Measurements from ENCODE around the gene TPST2. TPM values are rescaled to one million over a fixed set of nuclear protein-coding genes. Genes with fewer than 3 reads are reported as not detected.

TPST2 gene
- polyA plus RNA-seq, 2 of the 4 experiments (the other 2 are of a cell fraction), result 10.3 to 10.5 TPM

DNA sequence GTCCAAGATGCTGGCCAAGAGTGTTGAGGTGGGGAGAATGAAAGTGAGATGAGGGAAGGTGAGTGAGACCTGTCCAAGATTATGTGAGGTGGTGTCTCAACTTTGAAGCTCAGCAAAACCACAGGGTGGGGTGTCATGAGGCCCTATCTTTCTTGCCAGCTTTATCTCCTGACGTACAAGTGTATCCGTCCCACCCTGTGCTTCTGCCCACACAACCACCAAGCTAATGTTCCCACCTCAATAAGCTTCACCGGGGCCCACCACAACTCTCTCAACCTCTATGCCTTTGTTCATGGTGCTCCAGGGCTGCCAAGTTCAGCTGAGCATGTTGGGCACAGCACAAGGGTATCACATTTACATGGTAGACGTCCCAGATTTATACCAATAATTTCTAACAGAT is 7.1 kb upstream of the TPST2 start (continued):
- no peak for TF ChIP-seq GATA3 (IDR thresholded peaks at IDR 0.05; ENCODE audit: borderline replicate concordance)
- no peak for TF ChIP-seq JUNB (IDR thresholded peaks at IDR 0.05)
- TF ChIP-seq EHF (CRISPR knock-in tag; IDR thresholded peaks at IDR 0.05), result no peak

- no peak for TF ChIP-seq JUN (IDR thresholded peaks at IDR 0.05)
- TF ChIP-seq HDAC2 (IDR thresholded peaks at IDR 0.05), result no peak
- TF ChIP-seq EHF (CRISPR knock-in tag; IDR thresholded peaks at IDR 0.05), result no peak
- no peak for TF ChIP-seq ZNF302 (CRISPR knock-in tag; IDR thresholded peaks at IDR 0.05)
- Histone ChIP-seq H3K4me2 (no peak overlapping the region), H3K27ac (no peak overlapping the region), H3K4me3 (no peak overlapping the region), H3K4me1 (0 out of 3 replicates have a peak, but pooled peaks cover 4% of the 10 kb centered on the region), H3K9me3 (no peaks in the 10 kb centered on the region)
- FAIRE-seq (no peak), DNase-seq (ENCODE audit: low read depth in 1 of 2, low spot score in 1 of 2) (no peak), ATAC-seq (no peak)
- POLR2A ChIA-PET, result no interaction called here
- whole genome bisulfite sequencing (ENCODE audit: missing lambda C conversion rate), result 54% methylated on average over 1 of the region's 1 CpG
- CTCF ChIA-PET, result interaction anchor here (1.3 to 1.4 kb wide), 2 partner anchors 11 to 53 kb away, joined by 4 read pairs; no protein-coding TSS in a partner anchor
Observed at GRCh38 chr22:26593763-26594162, 3.8 kb upstream of the TPST2 start.

DNA sequence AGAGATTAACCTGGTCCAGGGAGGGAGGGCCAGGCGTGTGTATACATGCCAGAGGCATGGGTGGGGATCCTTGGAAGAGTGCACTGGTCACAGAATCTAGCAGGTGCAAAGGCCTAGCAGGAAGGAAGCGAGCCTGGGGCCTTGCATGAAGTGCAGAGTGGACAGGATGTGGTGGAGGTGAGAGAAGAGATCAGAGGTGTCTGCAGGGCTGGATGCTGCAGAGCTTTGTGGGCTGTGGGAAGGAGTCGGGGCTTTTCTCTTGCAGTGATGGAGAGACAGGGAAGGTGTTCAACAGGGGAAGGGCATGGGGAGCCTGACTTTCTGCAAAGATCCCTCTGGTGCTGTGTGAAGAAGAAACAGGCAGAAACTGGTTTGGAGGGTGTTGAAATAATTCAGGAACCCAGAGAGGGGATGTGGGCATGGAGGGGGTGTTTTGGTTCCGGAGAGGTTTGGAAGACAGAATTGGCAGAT is 2.5 kb upstream of the TPST2 start:
- no peak for ATAC-seq
- Histone ChIP-seq H3K4me2 (no peak overlapping the region), H3K9me3 (no peaks in the 10 kb centered on the region), H3K4me3 (no peak overlapping the region), H3K4me1 (0 out of 3 replicates have a peak, but pooled peaks cover 4% of the 10 kb centered on the region), H3K27ac (no peak overlapping the region)
- ChIA-PET CTCF (no interaction called here), POLR2A (no interaction called here)
- no peak for TF ChIP-seq MAFK (IDR thresholded peaks at IDR 0.05; ENCODE audit: partially characterized antibody)
- no peak for TF ChIP-seq CTCF (IDR thresholded peaks at IDR 0.05)
- TF ChIP-seq MAZ (IDR thresholded peaks at IDR 0.05; ENCODE audit: borderline replicate concordance, low read depth, low read length), result no peak
- TF ChIP-seq, protein P1, sequence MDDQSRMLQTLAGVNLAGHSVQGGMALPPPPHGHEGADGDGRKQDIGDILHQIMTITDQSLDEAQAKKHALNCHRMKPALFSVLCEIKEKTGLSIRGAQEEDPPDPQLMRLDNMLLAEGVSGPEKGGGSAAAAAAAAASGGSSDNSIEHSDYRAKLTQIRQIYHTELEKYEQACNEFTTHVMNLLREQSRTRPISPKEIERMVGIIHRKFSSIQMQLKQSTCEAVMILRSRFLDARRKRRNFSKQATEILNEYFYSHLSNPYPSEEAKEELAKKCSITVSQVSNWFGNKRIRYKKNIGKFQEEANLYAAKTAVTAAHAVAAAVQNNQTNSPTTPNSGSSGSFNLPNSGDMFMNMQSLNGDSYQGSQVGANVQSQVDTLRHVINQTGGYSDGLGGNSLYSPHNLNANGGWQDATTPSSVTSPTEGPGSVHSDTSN (IDR thresholded peaks at IDR 0.05), result no peak
- TF ChIP-seq FOXS1 (CRISPR knock-in tag; IDR thresholded peaks at IDR 0.05), result no peak
- FAIRE-seq, result no peak
- DNase-seq (ENCODE audit: low read depth in 1 of 2, low spot score in 1 of 2), result no peak
- 57% methylated on average over 4 of the region's 4 CpGs for WGBS (ENCODE audit: missing lambda C conversion rate)

GRCh38 chr22:26589367-26589844 is 526 bp downstream of the TPST2 start:
- peak in 1 of 2 experiments; percentile 20 for DNase-seq (ENCODE audit: low read depth in 1 of 2, low spot score in 1 of 2)
- FAIRE-seq, result no peak
- TF ChIP-seq KDM1A (IDR thresholded peaks at IDR 0.05; ENCODE audit: low read depth), result no peak
- 0 out of 2 replicates have a peak, but pooled peaks have one; percentile 2 for TF ChIP-seq E2F6 (IDR thresholded peaks at IDR 0.05; ENCODE audit: borderline replicate concordance, low read depth)
- CTCF ChIA-PET, result no interaction called here
- WGBS (ENCODE audit: missing lambda C conversion rate), result 0% methylated on average over 1 of the region's 44 CpGs
- peak; percentile 63 to 71 for ATAC-seq
- H3K27ac ChIP-seq, result peak overlapping the region; percentile 81 to 97
- peaks cover 16% of the 10 kb centered on the region; the same call in 2 of the 3 replicates for H3K4me1 ChIP-seq
- peak overlapping the region; percentile 96 for H3K4me3 ChIP-seq
- POLR2A ChIA-PET, result no interaction called here
- no peaks in the 10 kb centered on the region for H3K9me3 ChIP-seq
- H3K4me2 ChIP-seq, result peak overlapping the region; percentile 99

- TF ChIP-seq ZFP36 (IDR thresholded peaks at IDR 0.05; ENCODE audit: borderline replicate concordance, partially characterized antibody), result peak; percentile 1
- TF ChIP-seq KDM1A (IDR thresholded peaks at IDR 0.05; ENCODE audit: low read depth), result 0 out of 2 replicates have a peak, but pooled peaks have one; percentile 12
- no peak for TF ChIP-seq RAD21 (conservative IDR thresholded peaks at IDR 0.05 in 1 of 2, IDR thresholded peaks at IDR 0.05 in 1 of 2)
- H3K4me1 ChIP-seq, result peaks cover 16% of the 10 kb centered on the region; the same call in 2 of the 3 replicates
- H3K9me3 ChIP-seq, result no peaks in the 10 kb centered on the region
- no peak for FAIRE-seq
- ChIA-PET POLR2A (no interaction called here), CTCF (no interaction called here)
- H3K4me3 ChIP-seq, result peak overlapping the region; percentile 96
- WGBS (ENCODE audit: missing lambda C conversion rate), result 65% methylated on average over 13 of the region's 14 CpGs
- H3K27ac ChIP-seq, result peak overlapping the region; percentile 81 to 97
- ATAC-seq, result no peak
- DNase-seq (ENCODE audit: low read depth in 1 of 2, low spot score in 1 of 2), result no peak
- peak overlapping the region; percentile 99 for H3K4me2 ChIP-seq
Observed at GRCh38 chr22:26588729-26589366, 1.1 kb downstream of the TPST2 start.
